HCT116 (cell line): ENCODE measurements around the gene SLC28A3.

ENCODE experiments used
- ELF1 ChIP-seq: IDR thresholded peaks from 2 replicates; pipeline ENCODE4 v1.6.1; 2012; ENCODE audit warnings: low read depth, borderline replicate concordance
- FOSL1 ChIP-seq: IDR thresholded peaks from 2 replicates; pipeline ENCODE4 v1.6.1; 2012; ENCODE audit warnings: low read depth
- POLR2A ChIP-seq: IDR thresholded peaks from 2 replicates; pipeline ENCODE4 v1.7.0; 2011; ENCODE audit warnings: borderline replicate concordance; ENCODE audit not compliant: insufficient read depth, insufficient read length; ENCODE audit errors: extremely low read depth
- RAD21 ChIP-seq: IDR thresholded peaks from 2 replicates; pipeline ENCODE4 v1.6.1; 2012; ENCODE audit warnings: low read depth, mild to moderate bottlenecking
- SIN3A ChIP-seq: IDR thresholded peaks from 2 replicates; pipeline ENCODE4 v1.6.1; 2012; ENCODE audit warnings: low read depth
- TCF7L2 ChIP-seq: IDR thresholded peaks from 2 replicates; pipeline ENCODE4 v1.7.0; 2011; ENCODE audit warnings: borderline replicate concordance, inconsistent platforms; ENCODE audit not compliant: insufficient read depth, insufficient read length; ENCODE audit errors: extremely low read depth
- YY1 ChIP-seq: IDR thresholded peaks from 2 replicates; pipeline ENCODE4 v1.6.1; 2011; ENCODE audit warnings: low read length, low read depth, moderate library complexity, mild to moderate bottlenecking; ENCODE audit not compliant: insufficient replicate concordance; ENCODE audit errors: extremely low read depth
- ZNF274 ChIP-seq: fragments of 200-500 bp; sonication (Bioruptor generic); IDR thresholded peaks from 2 replicates; pipeline ENCODE4 v1.6.1; 2014; ENCODE audit warnings: mild to moderate bottlenecking, low read depth, low read length, inconsistent platforms
- TF ChIP-seq, protein P1 (sequence below), 3 experiments: fragments of 200-600 bp in 1 of 3; sonication (generic) in 1 of 3; IDR thresholded peaks in 2 of 3; conservative IDR thresholded peaks in 1 of 3; 2 replicates each; pipeline ENCODE4 v1.5.1; 2012 to 2017; ENCODE audit warnings: low read depth in 2 of 3, low read length in 2 of 3, antibody characterized with exemption in 1 of 3, borderline replicate concordance in 1 of 3, control low read depth in 1 of 3, mild to moderate bottlenecking in 1 of 3, mixed read lengths in 1 of 3, mixed run types in 1 of 3, moderate library complexity in 1 of 3; ENCODE audit not compliant: insufficient read depth in 1 of 3
- TF ChIP-seq, protein P2 (sequence below): IDR thresholded peaks from 2 replicates; pipeline ENCODE4 v1.6.1; 2012
- TF ChIP-seq, protein P3 (sequence below): IDR thresholded peaks from 2 replicates; pipeline ENCODE4 v1.6.1; 2012; ENCODE audit warnings: low read depth

DNA sequence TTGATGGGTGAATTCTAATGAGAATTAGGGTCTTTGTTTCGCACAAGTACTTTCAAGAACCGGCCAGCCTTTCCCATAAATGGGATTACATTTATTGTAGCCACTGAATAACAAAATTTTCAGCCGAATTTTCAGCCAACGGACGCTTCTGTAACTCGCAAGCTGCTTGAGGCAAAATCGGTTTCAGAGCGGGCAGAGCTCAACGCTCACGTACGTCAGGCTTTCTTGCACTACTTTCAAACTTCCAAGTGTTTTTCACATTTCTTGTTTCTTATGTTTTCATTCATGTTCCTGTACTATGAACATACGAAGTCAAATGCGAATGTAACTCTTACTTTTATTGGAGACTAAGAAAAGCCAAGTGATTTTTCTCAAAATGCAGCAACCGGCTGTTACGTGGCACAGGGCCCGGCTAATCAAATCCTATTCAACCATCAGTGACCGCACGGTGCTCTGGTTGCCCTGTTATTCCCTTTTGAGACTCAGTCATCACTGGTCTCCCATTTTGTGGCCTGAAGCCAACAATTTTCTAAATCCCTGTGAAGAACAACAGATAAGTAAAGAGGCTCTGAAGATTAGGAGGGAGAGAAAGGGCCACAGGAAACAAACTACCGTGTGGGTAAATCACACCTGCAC, 68.5 kb downstream of the SLC28A3 start:
- TF ChIP-seq, protein P1, sequence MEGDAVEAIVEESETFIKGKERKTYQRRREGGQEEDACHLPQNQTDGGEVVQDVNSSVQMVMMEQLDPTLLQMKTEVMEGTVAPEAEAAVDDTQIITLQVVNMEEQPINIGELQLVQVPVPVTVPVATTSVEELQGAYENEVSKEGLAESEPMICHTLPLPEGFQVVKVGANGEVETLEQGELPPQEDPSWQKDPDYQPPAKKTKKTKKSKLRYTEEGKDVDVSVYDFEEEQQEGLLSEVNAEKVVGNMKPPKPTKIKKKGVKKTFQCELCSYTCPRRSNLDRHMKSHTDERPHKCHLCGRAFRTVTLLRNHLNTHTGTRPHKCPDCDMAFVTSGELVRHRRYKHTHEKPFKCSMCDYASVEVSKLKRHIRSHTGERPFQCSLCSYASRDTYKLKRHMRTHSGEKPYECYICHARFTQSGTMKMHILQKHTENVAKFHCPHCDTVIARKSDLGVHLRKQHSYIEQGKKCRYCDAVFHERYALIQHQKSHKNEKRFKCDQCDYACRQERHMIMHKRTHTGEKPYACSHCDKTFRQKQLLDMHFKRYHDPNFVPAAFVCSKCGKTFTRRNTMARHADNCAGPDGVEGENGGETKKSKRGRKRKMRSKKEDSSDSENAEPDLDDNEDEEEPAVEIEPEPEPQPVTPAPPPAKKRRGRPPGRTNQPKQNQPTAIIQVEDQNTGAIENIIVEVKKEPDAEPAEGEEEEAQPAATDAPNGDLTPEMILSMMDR (IDR thresholded peaks at IDR 0.05 in 2 of 3, conservative IDR thresholded peaks at IDR 0.05 in 1 of 3; ENCODE audit: borderline replicate concordance in 1 of 3, insufficient read depth in 1 of 3, low read depth in 2 of 3, low read length in 2 of 3), result no peak
- TF ChIP-seq POLR2A (no peak), ZNF274 (no peak), YY1 (no peak), RAD21 (no peak), TCF7L2 (no peak), SIN3A (no peak), ELF1 (no peak), FOSL1 (no peak)
- TF ChIP-seq, protein P2, sequence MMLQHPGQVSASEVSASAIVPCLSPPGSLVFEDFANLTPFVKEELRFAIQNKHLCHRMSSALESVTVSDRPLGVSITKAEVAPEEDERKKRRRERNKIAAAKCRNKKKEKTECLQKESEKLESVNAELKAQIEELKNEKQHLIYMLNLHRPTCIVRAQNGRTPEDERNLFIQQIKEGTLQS, result no peak
- TF ChIP-seq, protein P3, sequence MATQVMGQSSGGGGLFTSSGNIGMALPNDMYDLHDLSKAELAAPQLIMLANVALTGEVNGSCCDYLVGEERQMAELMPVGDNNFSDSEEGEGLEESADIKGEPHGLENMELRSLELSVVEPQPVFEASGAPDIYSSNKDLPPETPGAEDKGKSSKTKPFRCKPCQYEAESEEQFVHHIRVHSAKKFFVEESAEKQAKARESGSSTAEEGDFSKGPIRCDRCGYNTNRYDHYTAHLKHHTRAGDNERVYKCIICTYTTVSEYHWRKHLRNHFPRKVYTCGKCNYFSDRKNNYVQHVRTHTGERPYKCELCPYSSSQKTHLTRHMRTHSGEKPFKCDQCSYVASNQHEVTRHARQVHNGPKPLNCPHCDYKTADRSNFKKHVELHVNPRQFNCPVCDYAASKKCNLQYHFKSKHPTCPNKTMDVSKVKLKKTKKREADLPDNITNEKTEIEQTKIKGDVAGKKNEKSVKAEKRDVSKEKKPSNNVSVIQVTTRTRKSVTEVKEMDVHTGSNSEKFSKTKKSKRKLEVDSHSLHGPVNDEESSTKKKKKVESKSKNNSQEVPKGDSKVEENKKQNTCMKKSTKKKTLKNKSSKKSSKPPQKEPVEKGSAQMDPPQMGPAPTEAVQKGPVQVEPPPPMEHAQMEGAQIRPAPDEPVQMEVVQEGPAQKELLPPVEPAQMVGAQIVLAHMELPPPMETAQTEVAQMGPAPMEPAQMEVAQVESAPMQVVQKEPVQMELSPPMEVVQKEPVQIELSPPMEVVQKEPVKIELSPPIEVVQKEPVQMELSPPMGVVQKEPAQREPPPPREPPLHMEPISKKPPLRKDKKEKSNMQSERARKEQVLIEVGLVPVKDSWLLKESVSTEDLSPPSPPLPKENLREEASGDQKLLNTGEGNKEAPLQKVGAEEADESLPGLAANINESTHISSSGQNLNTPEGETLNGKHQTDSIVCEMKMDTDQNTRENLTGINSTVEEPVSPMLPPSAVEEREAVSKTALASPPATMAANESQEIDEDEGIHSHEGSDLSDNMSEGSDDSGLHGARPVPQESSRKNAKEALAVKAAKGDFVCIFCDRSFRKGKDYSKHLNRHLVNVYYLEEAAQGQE, result no peak
